Activated effector memory CD4-positive, alpha-beta T cell treated with anti-CD3 and anti-CD28 coated beads, Interleukin-2, amount 50 U/mL, for 16 hours (primary cell): ENCODE measurements around the gene ECE1.

Experiments
- DNase-seq: peaks from one replicate; pipeline ENCODE4 v3.0.0-alpha.2; 2020

Gene ECE1

DNA sequence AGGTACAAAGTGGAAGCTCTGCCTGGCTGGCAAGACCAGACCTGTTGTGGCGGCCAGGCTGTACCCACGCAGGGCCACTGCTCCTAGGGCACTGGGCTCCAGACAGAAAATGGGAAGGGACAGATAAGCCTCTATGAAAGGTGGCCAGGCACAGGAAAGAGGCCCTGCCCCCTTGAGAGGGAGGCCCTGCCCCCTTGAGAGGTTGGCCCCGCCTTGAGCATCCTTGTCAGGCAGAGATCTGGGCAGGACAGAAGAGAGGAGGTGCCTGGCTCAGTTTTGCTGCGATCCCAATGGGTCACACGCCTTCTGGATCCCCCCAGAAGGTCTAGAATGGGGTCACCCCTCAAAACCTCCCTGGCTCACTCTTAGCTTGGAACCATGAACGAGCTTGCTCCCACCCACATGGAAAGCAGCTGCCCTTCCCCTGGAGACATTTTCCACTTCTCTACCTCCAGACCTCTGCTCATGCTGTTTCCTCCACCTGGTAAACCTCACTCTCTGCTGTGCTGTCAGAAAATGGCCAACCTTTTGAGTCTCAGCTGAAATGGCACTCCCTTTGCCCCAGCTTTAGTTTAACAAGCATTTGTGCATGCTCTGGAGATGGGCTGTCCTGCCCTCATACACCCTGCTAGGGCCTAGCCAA, 17.5 kb upstream of the ECE1 start:
- DNase-seq = no peak

DNA sequence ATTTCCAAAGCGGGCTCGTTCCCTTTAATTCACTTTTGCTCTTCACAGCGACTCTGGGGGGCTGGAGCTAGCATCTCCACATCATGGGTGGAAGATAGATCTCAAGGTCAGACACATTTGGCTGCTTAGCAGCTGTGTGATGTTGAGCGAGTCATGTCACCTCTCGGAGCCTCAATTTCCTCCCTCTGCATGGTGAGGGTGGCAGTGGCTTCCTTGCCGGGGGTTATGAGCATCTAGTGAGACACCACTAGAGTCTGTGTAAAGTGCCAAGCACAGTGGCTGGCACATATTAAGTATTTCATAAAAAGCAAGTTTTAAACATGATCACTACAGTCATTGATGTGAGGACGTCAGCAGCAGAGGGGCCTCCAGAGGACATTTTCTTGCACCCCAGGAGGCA, 16.9 kb upstream of the ECE1 start:
- DNase-seq = no peak

DNA sequence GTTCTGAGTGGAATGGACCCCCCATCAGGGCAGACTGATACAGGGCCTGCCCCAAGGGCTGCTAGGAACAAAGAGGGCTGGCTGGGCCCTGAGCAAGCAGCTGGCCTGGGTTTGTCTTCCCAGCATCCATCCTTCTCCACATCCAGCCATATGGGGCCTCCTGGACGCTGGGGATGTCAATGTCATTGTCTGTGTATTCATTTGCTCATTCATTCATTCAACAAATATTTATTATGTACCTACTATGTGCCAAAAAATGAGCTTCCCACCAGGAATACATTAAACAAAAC, 15.6 kb upstream of the ECE1 start:
- DNase-seq = no peak

DNA sequence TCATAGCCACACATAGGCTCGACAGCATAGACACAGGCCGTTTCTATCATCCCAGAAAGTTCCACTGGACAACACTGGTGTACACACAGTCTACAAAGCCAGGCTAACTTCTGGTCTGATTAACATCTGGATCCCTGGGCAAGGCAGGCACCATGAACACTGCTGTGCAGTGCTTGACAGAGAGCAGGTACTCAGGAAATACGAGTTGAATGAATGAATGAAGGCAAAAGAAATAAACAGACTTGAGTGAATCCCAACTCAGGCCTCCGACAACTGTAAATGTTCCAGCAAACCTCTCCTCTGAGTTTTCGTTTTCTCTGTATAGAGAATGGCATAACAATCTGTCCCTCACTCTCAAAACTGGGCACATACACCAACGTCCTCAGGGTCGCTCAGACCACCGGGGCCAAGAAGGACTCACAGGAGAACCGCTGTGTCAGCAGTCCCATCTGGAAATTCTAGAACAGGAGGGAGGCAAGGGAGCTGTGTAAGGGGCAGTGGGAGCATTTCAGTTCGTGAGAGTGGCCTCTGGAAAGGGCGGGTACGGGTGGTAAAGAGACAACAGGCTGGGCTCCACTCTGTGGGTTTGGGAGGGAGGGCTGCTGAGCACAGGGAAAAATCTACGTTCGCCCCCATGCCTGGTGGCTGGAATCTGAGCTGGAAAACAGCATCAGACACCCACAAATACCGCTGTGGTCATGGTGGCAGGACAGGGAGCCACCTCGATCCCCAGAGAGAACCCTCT, 15.1 kb upstream of the ECE1 start:
- no peak for DNase-seq

DNA sequence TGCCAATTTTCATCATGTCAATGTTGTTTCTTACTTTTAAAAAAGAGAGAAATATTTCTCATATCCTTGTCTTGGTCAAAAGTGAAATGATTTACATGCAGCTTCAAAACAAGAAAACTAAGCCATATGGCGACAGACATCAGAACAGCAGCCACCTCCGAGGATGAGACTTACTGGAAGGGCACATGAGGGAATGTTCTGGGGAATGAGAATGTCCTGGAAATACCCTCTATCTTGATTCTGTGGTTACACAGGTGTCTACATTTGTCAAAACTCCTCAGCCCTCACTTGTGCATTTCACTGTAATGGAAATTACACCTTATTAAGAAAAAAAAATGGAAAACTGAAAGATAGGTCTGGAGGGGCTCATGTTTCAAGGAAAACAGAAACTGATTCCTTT, 14.2 kb upstream of the ECE1 start:
- no peak for DNase-seq

DNA sequence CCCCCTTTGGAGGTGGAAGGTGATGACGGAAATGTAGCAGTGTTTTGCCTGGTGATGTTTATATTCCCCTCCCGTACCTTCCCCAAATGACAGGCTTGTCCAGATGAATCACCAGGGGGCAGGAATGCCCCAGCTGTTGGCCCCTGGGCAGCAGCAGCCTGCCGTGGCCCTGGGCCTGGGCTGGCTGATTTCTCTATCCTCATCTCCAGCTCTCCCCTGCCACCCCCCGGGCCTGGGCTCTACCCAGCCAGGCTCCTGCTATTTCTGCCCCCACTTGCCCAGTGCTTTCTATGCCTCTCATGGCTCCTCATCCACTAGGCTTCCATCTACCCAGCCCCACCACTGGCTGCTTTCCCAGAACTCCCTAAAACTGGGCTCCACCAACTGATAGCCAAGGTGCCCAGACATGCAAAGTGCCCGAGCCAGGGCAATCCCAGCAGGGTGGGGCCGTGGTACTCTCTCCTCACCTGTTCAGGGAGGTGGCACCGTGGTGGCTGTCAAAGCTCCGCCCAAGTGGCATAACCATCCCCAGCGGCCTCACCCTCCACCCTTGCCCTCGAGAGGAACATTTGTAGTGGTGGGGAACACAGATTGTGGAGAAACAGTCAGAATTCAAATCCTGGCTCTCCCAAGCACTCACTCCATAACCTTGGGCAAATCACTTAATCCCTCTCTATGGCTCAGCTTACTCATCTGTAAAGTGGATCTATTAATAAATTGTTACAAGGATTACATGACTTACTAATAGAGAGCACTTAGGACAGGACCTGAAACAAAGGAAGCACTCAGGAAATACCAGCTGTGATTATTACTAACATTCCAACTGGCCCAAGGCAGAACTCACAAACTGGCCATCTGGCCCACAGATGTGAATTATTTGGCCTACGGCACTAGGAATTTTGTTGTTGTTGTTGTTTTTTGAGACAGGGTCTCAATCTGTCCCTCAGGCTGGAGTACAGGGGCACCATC, 12.8 kb upstream of the ECE1 start:
- no peak for DNase-seq

DNA sequence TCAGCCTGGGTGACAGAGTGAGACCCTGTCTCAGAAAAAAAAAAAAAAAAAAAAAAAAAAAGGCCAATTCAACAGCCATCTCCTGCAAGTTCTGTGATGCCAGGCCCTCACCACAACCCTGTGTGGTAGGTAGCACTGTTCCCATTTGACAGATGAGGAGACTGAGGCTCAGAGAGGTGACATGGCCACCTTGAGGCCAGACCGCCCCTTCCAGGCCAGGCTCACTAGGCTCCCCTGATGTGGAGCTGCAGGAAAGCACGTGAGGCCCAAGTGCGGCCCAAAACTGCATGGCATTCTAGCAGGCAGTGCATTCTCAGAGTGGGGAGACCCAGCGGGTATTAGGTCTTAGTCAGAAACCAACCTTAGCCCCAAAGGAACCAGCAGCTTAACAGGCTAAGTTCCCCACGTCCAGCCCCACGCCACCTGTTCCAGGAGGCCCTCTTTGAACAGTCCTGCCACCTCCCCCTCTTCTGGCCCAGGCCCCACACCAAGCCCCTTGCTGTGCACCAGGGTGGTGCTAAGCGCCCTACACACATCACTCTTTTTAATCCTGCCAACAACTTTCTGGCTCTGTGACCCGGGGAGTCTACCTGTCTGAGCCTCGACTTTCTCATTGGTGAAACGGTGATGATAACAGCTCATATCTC, 11.7 kb upstream of the ECE1 start:
- no peak for DNase-seq

DNA sequence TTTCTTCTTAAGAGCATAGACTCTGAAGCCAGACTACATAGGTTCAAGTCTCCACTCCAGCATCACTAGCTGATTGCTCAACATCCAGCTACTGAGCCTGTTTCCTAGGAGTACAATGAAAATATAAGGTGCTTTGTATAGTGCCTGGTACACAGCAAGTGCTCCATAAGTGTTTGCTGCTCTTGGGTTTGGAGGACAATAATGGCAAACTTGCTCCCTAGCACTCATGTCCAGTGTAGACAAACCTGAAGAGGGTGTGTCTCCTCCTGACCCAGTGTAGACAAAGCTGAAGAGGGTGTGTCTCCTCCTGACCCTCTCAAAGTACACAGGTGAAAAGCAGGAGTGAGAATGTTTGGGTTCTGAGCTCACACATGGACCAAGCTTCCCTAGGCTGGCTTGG, 10.5 kb upstream of the ECE1 start:
- no peak for DNase-seq

DNA sequence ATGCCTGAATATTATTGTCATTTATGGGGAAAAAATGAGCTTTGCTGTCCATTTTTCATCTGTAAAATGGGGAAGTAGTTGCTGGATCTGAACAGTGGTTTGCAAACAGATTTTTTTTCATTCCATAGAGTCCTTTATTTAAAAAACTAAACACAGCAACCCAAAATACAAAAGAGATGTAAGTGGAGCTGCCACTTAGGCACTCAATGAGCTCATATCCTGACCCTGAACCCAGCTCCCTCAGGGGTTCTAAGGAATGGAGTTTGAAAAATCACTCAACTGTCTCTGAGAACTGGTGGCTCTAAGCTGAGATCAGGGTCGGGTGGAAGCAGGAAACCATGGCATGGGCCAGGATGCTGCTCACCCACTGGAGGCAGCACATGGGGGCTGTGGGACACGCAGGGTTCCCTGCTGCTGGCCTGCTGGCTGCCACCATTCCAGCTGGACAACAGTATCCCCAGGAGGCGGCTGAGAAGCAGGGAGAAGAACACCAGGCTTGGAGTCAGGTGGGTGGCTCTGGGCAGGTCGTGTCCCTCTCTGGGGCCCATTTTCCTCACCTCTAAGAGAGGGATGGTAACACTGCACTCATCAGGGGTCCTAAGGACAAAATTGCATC, 9.6 kb upstream of the ECE1 start:
- no peak for DNase-seq

DNA sequence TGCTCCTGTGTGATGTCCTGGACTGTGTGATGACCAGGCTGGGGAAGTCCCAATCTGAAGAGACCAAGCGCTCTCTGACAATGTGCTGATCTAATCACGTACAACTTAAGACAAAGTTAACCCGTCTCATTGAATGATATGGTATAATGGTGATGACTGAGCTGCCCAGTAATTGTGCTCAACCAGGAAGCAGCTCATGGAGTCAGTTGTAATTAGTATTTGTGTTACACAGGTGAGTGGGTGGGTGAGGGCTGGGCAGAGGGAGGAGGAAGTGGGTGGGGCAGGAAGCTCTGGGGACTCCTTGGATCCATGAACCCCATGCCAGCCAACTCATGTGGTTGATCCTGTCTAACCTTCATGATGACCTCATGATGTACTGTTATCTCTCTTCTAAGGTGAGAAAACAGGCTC, 8.7 kb upstream of the ECE1 start:
- DNase-seq = no peak

DNA sequence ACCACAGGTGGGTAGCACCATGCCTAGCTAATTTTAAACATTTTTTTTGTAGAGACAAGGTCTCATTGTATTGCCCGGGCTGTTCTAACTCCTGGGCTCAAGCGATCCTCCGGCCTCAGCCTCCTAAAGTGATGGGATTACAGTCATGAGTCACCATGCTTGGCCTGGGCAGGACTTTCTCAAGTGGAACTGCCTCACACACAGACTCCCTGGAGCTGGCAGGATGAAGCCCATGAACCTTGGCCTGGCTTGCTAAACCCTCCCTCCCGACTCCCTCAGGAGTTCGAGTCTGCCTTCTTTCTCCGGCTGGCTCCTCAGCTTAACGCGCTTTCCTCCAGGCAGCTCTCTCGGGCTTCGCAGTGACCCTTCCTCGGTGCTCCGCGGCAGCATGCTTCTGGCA, 7.7 kb upstream of the ECE1 start:
- DNase-seq = no peak

DNA sequence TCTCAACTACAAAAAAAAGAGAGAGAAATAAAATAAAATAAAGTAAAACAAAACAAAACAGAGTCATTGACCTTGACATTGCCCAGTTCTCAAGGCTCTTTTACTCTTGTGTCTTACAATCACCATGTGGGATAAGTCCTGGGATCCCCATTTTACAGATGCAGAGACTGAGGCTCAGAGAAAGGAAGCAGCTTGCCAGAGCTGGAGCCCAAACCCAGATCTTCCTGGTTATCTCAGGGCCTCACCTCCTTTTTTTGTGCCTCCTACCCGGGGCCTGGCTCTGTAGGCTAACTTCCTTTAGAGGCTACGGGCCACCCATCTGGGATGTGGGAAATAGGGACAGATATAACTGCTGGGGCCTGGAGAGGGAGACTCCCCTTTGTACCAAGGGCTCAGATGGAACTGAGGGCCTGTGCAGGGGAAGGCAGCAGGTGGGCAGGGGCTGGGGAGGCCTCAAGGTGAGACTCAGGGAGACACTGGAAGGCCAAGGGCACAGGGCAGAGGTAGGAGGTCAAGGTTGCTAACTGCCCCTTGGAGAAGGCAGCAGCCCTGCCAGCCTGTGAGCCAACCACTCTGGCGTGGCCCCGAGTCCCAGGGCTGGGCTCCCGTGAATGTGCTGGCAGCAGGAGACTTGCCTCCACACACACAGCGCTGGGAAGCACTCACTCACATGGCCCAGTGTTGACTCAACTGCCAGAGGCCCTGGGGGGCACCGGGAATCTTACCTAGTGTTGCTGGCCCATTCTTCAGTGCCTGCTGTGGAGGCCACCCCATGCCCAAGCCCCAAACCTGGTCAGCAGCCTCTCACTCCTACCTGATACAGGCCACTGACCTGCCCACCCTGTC, 6.5 kb upstream of the ECE1 start:
- no peak for DNase-seq

DNA sequence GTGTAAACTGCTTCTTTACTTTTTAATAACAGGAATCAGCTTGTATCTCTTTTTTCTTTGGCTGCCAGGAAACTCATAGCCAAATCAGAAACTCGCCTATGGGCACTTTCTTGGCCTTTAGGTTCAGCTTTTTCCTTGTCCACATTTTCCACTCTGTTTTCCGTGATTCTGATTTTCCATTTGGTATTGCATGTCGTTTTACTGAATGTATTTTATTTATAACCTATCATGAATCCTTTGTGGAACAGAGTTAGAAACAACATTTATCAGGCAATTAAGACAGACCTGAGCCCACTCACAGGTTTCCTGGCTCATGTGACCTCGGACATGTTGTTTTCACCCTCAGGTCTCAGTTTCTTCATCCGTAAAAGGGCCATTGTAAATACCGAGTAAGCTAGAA, 5.3 kb upstream of the ECE1 start:
- DNase-seq = no peak

DNA sequence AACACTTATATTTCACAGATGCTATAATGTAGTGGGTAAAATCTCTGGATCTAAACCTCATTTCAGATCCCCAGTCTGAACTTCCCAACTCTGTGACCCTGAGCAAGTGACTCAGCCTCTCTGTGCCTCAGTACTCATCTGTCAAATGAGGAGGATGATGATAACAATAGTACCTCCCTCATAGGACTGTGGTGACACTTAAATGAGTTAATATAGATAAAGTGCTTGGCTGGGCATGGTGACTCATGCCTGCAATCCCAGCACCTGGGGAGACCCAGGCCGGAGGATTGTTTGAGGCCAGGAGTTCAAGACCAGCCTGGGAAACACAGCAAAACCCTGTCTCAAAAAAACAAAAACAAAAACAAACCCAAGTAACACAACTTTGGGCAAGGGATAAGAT, 4.7 kb upstream of the ECE1 start:
- peak; percentile 84 for DNase-seq

DNA sequence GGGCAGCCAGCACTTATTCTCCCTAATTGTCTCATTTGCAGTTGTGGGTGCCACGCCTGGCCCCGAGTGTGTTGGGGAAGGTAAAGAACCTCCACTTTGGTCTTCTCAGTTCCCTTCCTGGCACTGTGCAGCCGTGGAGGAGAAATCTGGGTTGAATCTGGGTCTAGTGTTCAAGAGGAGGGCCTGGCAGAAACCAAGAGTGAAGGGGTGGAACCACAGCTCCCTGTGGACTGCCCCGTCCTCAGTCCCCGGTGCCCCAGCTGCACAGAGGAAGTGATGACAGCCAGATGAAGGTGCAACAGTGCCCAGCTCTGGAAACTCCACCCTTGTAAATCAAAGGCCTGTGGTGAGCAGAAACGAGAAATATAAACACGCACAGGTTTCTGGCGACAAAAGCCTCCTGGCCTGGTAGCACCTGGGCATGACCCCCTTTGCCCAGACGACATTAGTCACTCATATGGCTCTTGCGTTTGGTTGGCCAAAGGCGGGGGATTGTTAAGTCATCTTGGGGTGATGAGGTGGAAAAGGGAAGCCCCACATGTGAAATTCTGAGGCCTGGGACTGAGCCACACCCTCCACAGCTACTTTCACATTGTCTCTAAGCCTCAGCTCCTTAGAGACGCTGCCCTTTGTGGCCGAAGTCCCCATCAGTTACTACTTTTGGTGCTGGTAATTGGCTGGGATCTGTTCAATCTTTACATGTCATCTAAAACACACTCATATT, 4.2 kb upstream of the ECE1 start:
- DNase-seq = peak; percentile 95

DNA sequence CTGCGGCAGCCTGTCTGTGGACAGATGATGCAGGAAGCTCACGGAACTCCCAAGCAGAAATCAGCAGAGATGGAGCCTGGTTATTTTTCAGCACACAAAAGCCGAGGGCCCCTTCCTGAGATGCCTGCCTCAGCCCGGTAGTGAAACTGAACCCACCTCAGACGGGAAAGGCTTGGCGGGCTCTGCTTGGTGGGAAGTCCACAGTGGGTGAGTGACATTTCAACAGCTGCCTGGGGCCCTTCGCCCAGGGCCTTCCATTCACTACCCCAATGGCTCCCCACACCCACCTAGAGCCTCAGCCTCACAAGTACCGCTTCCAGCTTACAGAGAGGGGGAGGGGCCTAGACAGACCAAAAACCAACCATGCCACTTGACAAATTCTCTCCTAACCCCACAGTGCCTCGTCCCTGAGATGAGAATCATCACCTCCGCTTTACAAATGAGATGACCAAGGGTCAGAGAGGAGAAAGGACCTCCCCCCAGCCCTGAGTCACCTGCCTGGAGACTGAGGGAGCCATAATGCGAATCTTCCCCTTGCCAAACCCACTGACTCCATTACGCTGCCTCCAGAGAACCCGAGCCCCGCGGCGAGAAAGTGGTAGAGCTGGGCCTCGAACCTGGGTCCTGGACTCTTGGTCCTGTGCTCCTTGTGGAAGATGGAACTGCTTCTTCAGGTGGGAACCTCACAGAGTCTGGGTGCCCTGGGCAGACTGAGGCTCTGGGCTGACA, 3.4 kb upstream of the ECE1 start:
- DNase-seq = peak; percentile 89

DNA sequence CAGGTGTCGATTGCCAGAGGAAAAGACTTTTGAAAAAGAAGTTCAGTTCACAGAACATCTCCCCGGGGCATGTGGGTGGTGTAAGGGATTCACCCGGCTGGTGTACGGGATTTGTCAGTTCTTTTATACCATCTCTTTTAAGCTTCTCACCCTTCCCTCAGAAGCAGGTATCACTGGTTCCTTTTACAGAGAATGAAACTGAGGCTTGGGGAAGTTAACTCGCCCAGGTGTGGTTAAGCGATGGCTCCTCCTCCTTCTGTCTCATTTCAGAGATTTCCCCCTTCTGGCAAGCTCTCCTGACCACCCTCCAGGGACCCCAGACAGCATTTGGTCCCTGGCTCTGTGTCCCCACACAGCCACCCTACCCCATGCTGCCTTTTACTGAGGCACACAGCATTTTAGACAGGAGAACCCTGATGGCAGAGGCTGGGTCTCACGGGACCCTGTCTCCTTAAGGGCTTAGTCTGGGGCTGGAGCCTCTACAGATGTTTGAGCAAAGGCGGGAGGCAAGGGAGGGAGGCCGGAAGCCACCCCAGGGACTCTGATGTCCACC, 2.8 kb upstream of the ECE1 start:
- DNase-seq = peak; percentile 78

DNA sequence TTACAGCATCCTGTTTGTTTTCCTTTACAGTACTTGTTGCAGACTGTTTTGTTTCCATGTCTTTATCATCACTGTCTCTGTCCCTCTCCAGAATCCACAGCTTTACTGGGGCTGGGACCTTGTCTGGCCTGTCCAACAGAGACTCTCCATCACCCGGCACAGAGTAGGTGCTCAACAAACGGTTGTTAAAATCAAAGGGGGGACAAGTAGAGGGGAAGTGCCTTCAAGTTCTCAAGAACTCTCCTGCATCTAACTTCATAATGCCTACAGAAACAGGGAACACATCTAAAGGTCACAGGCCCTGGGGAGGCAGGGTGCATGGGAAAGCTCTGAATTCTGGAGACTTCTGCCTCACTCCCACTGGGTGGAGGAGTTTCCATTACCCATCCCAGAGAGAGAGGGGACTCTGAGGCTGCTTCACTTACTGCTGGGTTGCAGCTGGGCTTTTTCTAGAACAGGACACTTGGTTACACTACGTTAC, 2.3 kb upstream of the ECE1 start:
- DNase-seq = no peak

DNA sequence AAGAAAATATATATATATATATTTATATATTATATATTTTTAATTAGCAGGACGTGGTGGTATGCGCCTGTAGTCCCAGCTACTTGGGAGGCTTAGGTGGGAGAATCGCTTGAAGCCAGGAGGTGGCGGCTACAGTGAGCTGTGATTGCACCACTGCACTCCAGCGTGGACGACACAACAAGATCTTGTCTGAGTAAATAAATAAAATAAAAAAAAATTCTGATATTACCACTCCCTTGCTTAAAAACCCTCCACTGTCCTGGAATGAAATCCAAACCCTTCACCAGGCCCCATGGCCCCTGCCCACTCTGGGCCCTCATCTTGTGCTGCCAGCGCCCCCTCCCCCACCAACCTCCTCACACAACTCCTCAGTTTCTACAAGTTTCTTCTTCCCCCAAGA, 1.7 kb upstream of the ECE1 start:
- no peak for DNase-seq

DNA sequence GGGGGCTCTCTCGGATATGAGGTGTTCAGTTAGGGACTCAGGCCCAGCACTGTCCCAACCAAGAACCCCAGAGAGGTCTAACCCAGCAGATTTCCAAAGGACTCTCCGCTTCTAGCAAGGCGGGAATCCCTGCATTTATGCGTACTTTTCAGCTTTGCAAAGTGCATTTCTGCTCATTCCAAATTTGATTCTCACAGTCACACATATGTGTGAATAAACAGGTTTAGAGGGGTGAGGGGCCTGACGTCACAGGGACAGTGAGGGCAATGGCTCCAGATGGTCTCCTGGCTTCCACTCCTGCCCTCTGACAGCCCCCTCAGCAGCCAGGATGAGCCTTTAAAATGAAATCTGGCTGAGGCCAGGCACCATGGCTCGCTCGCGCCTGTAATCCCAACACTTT, 921 bp upstream of the ECE1 start:
- DNase-seq = no peak
